ENCODE results near the gene COMMD7. TPM values are rescaled to one million over a fixed set of nuclear protein-coding genes. Genes with fewer than 3 reads are reported as not detected.

Gene COMMD7
- total RNA-seq, 2 donors from 2014 or later: 21.2 to 49.2 TPM

- Histone ChIP-seq H3K27ac (ENCODE audit: low read depth, low read length) (no peak overlapping the region), H3K9ac (ENCODE audit: extremely low read depth, low read length, poor library complexity, severe bottlenecking) (no peak overlapping the region), H3K4me3 (ENCODE audit: low read length) (no peak overlapping the region), H3K36me3 (ENCODE audit: control insufficient read depth, insufficient read depth, low read length) (no peaks in the 10 kb centered on the region), H3K4me1 (ENCODE audit: control insufficient read depth, insufficient read depth, low read length) (peaks cover 4% of the 10 kb centered on the region), H3K27me3 (ENCODE audit: control insufficient read depth, insufficient read depth, low read length, poor library complexity, severe bottlenecking) (no peaks in the 10 kb centered on the region), H3K9me3 (ENCODE audit: control insufficient read depth, low read length) (no peaks in the 10 kb centered on the region)
- Mint-ChIP-seq H3K36me3 (ENCODE audit: low read depth) (no peaks in the 10 kb centered on the region), H3K4me1 (peaks cover 14% of the 10 kb centered on the region), H3K27ac (peak overlapping the region; percentile 62), H3K4me3 (no peak overlapping the region), H3K9me3 (no peaks in the 10 kb centered on the region), H3K27me3 (ENCODE audit: insufficient read depth) (no peaks in the 10 kb centered on the region)
- WGBS, 2 experiments (ENCODE audit: insufficient coverage in 1 of 2, insufficient read length in 1 of 2): 30 to 41% methylated on average over 4 to 5 of the region's 5 CpGs
- DNase-seq: peak; percentile 85
- TF ChIP-seq CTCF (conservative IDR thresholded peaks at IDR 0.05): peak; percentile 99
These were observed 68.9 kb downstream of the COMMD7 start for GRCh38 chr20:32674362-32674789.

GRCh38 chr20:32672982-32673851 is 70.0 kb downstream of the COMMD7 start:
- WGBS, 2 experiments (ENCODE audit: insufficient coverage in 1 of 2, insufficient read length in 1 of 2): 87 to 88% methylated on average over 12 to 22 of the region's 22 CpGs
- H3K27me3 ChIP-seq (ENCODE audit: control insufficient read depth, insufficient read depth, low read length, poor library complexity, severe bottlenecking): no peaks in the 10 kb centered on the region
- H3K4me3 Mint-ChIP-seq: no peak overlapping the region
- H3K9ac ChIP-seq (ENCODE audit: extremely low read depth, low read length, poor library complexity, severe bottlenecking): no peak overlapping the region
- no peak overlapping the region for H3K27ac ChIP-seq (ENCODE audit: low read depth, low read length)
- peak overlapping the region; percentile 85 for H3K27ac Mint-ChIP-seq
- H3K36me3 ChIP-seq (ENCODE audit: control insufficient read depth, insufficient read depth, low read length): no peaks in the 10 kb centered on the region
- H3K4me1 ChIP-seq (ENCODE audit: control insufficient read depth, insufficient read depth, low read length): peaks cover 4% of the 10 kb centered on the region
- no peaks in the 10 kb centered on the region for H3K27me3 Mint-ChIP-seq (ENCODE audit: insufficient read depth)
- H3K36me3 Mint-ChIP-seq (ENCODE audit: low read depth): no peaks in the 10 kb centered on the region
- peaks cover 14% of the 10 kb centered on the region for H3K4me1 Mint-ChIP-seq
- H3K9me3 ChIP-seq (ENCODE audit: control insufficient read depth, low read length): no peaks in the 10 kb centered on the region
- no peaks in the 10 kb centered on the region for H3K9me3 Mint-ChIP-seq
- TF ChIP-seq CTCF (conservative IDR thresholded peaks at IDR 0.05): peak; percentile 26
- no peak overlapping the region for H3K4me3 ChIP-seq (ENCODE audit: low read length)
- peak; percentile 73 for DNase-seq

- no peaks in the 10 kb centered on the region for H3K36me3 Mint-ChIP-seq (ENCODE audit: low read depth)
- 77 to 83% methylated on average over 2 to 3 of the region's 3 CpGs for WGBS, 2 experiments (ENCODE audit: insufficient coverage in 1 of 2, insufficient read length in 1 of 2)
- H3K27ac ChIP-seq (ENCODE audit: low read depth, low read length): peak overlapping the region; percentile 16
- no peak overlapping the region for H3K9ac ChIP-seq (ENCODE audit: extremely low read depth, low read length, poor library complexity, severe bottlenecking)
- H3K4me3 Mint-ChIP-seq: no peak overlapping the region
- H3K4me3 ChIP-seq (ENCODE audit: low read length): no peak overlapping the region
- H3K27me3 ChIP-seq (ENCODE audit: control insufficient read depth, insufficient read depth, low read length, poor library complexity, severe bottlenecking): no peaks in the 10 kb centered on the region
- H3K27ac Mint-ChIP-seq: peak overlapping the region; percentile 85
- H3K27me3 Mint-ChIP-seq (ENCODE audit: insufficient read depth): no peaks in the 10 kb centered on the region
- H3K4me1 ChIP-seq (ENCODE audit: control insufficient read depth, insufficient read depth, low read length): peaks cover under 1% of the 10 kb centered on the region
- H3K9me3 ChIP-seq (ENCODE audit: control insufficient read depth, low read length): no peaks in the 10 kb centered on the region
- peaks cover 14% of the 10 kb centered on the region for H3K4me1 Mint-ChIP-seq
- no peaks in the 10 kb centered on the region for H3K9me3 Mint-ChIP-seq
- TF ChIP-seq CTCF (conservative IDR thresholded peaks at IDR 0.05): no peak
- no peak for DNase-seq
- no peaks in the 10 kb centered on the region for H3K36me3 ChIP-seq (ENCODE audit: control insufficient read depth, insufficient read depth, low read length)
These were observed 70.8 kb downstream of the COMMD7 start for GRCh38 chr20:32672394-32672981.
